ENCODE data around the gene FAH. TPM values are rescaled to one million over a fixed set of nuclear protein-coding genes. Genes with fewer than 3 reads are reported as not detected.

FAH gene
- total and polyA plus RNA-seq, 9 of the 15 experiments (the other 6 are each of a cell fraction or from before 2014, with no cell fraction given), result 66.8 to 310 (median 103) TPM

DNA sequence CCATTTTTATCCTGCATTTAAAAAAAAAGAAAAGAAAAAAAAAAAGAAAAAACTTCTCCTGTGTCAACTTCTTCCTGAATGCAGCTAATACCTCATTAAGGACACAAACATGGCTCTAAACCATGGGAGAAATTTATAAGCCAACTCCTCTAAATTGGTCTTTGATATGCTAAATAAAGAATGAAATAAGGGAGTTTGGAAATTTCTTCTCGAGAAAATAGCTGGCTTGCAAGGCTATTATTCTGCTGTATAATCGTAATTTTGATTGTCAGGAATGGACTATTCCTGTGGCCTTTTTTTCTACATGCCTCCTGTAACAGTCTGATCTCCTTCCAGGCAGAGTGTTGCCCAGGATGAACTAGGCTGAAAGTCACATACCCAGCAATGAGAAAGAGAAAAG lies 78.6 kb downstream of the FAH start:
- no peak for ATAC-seq
- Histone ChIP-seq H3K9ac (ENCODE audit: insufficient read depth in 1 of 2, low read depth in 2 of 2, low read length in 2 of 2) (no peak overlapping the region), H3K4me2 (ENCODE audit: insufficient read depth, low read length) (no peak overlapping the region), H3K9me1 (ENCODE audit: control insufficient read depth, insufficient read depth, low read length) (no peaks in the 10 kb centered on the region), H3K4me3 (no peak overlapping the region), H4K20me1 (replicated peaks; ENCODE audit: control insufficient read depth, insufficient read depth, low read length) (no peaks in the 10 kb centered on the region; the same call in 1 of the 2 replicates), H3K4me1 (replicated peaks in 1 of 2; ENCODE audit: control insufficient read depth in 2 of 2, insufficient read depth in 2 of 2, low read length in 2 of 2) (no peaks in the 10 kb centered on the region), H3K27me3 (ENCODE audit: control insufficient read depth in 2 of 2, insufficient read depth in 2 of 2, low read length in 2 of 2) (peaks cover 18 to 48% of the 10 kb centered on the region in 2 experiments; a peak in 4 of 5 replicates), H3K27ac (ENCODE audit: extremely low read depth, low read depth, low read length) (no peak overlapping the region), H3K36me3 (ENCODE audit: control insufficient read depth, insufficient read depth, low read length) (no peaks in the 10 kb centered on the region), H3K9me3 (replicated peaks; ENCODE audit: control insufficient read depth, insufficient read depth, low read depth, low read length) (no peaks in the 10 kb centered on the region), H3K79me2 (ENCODE audit: control insufficient read depth, insufficient read depth, low read length) (no peaks in the 10 kb centered on the region), H2AFZ (ENCODE audit: low read depth, low read length) (no peak overlapping the region)
- CTCF ChIA-PET (ENCODE audit: low intra/inter-chr PET ratio), result no interaction called here
- 4% methylated on average over 2 of the region's 2 CpGs for WGBS (ENCODE audit: insufficient coverage, low coverage, missing lambda C conversion rate)
- DNase-seq (ENCODE audit: extremely low read depth in 1 of 4, low spot score in 3 of 4), result no peak
- POLR2A ChIA-PET, result no interaction called here
- FAIRE-seq, result no peak
- intact Hi-C loops (cut with micrococcal nuclease) (no loop called here), in situ Hi-C loops (cut with MboI) (no loop called here)
- no TSS peak for BruUV-seq (replicated peaks)
- TF ChIP-seq, protein P1, sequence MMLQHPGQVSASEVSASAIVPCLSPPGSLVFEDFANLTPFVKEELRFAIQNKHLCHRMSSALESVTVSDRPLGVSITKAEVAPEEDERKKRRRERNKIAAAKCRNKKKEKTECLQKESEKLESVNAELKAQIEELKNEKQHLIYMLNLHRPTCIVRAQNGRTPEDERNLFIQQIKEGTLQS (IDR thresholded peaks at IDR 0.05), result no peak
- TF ChIP-seq, protein P1 (CRISPR knock-in tag; conservative IDR thresholded peaks at IDR 0.05), result no peak
- TF ChIP-seq, protein P2, sequence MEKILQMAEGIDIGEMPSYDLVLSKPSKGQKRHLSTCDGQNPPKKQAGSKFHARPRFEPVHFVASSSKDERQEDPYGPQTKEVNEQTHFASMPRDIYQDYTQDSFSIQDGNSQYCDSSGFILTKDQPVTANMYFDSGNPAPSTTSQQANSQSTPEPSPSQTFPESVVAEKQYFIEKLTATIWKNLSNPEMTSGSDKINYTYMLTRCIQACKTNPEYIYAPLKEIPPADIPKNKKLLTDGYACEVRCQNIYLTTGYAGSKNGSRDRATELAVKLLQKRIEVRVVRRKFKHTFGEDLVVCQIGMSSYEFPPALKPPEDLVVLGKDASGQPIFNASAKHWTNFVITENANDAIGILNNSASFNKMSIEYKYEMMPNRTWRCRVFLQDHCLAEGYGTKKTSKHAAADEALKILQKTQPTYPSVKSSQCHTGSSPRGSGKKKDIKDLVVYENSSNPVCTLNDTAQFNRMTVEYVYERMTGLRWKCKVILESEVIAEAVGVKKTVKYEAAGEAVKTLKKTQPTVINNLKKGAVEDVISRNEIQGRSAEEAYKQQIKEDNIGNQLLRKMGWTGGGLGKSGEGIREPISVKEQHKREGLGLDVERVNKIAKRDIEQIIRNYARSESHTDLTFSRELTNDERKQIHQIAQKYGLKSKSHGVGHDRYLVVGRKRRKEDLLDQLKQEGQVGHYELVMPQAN (IDR thresholded peaks at IDR 0.05; ENCODE audit: borderline replicate concordance), result no peak
- TF ChIP-seq, protein P3, sequence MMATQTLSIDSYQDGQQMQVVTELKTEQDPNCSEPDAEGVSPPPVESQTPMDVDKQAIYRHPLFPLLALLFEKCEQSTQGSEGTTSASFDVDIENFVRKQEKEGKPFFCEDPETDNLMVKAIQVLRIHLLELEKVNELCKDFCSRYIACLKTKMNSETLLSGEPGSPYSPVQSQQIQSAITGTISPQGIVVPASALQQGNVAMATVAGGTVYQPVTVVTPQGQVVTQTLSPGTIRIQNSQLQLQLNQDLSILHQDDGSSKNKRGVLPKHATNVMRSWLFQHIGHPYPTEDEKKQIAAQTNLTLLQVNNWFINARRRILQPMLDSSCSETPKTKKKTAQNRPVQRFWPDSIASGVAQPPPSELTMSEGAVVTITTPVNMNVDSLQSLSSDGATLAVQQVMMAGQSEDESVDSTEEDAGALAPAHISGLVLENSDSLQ (IDR thresholded peaks at IDR 0.05), result no peak
- TF ChIP-seq IRF2 (CRISPR knock-in tag; IDR thresholded peaks at IDR 0.05) (no peak), ZNF431 (CRISPR knock-in tag; IDR thresholded peaks at IDR 0.05) (no peak)

Measured in K562 (cell line).